Loucy (cell line): ENCODE results near the gene UMODL1.

ENCODE experiments used
- CTCF ChIP-seq: fragments of 200-600 bp; sonication (generic); conservative IDR thresholded peaks from 2 replicates; pipeline ENCODE4 v1.5.1; 2014; ENCODE audit warnings: mild to moderate bottlenecking, antibody characterized with exemption, low read length
- EZH2phosphoT487 ChIP-seq: fragments of 200-600 bp; IDR thresholded peaks from 2 replicates; pipeline ENCODE4 v1.6.1; 2018; ENCODE audit warnings: antibody characterized with exemption, mild to moderate bottlenecking, moderate library complexity, borderline replicate concordance

GRCh38 chr21:42144221-42144620, 73.1 kb downstream of the UMODL1 start:
- TF ChIP-seq CTCF (no peak), EZH2phosphoT487 (no peak)
